Upper lobe of left lung (tissue), 6 donors: ENCODE data around the gene DRD4. TPM values are rescaled to one million over a fixed set of nuclear protein-coding genes. Genes with fewer than 3 reads are reported as not detected.

Experiments
- ATAC-seq, 2 donors: fragments of 200-7000 bp; cut with Tn5 transposase; one replicate each; pipeline ENCODE4 v1.9.1; 2022; ENCODE audit warnings: mild to moderate bottlenecking in 2 of 2, moderate library complexity in 2 of 2; ENCODE audit not compliant: low FRiP score in 2 of 2
- DNase-seq, 2 donors: peaks; one replicate each; pipeline ENCODE4 v3.0.0-alpha.2; 2019 to 2020
- H3K27ac ChIP-seq, 4 donors: fragments of 200-600 bp; sonication (generic); one replicate each; pipeline ENCODE4 v1.5.1; 2016 to 2019
- H3K27me3 ChIP-seq, 4 donors: fragments of 200-600 bp; sonication (generic); one replicate each; pipeline ENCODE4 v1.5.1; 2017 to 2019
- H3K36me3 ChIP-seq, 4 donors: fragments of 200-600 bp; sonication (generic); one replicate each; pipeline ENCODE4 v1.5.1; 2016 to 2019
- H3K4me1 ChIP-seq, 4 donors: fragments of 200-600 bp; sonication (generic); one replicate each; pipeline ENCODE4 v1.5.1; 2018 to 2019
- H3K4me3 ChIP-seq, 4 donors: fragments of 200-600 bp; sonication (generic); one replicate each; pipeline ENCODE4 v1.5.1; 2017 to 2019; ENCODE audit warnings: mild to moderate bottlenecking in 2 of 4, moderate library complexity in 1 of 4
- H3K9me3 ChIP-seq, 4 donors: fragments of 200-600 bp; sonication (generic); one replicate each; pipeline ENCODE4 v1.5.1; 2018 to 2019
- EP300 ChIP-seq, 4 donors: sonication (generic); formaldehyde crosslinking; IDR thresholded peaks; one replicate each; pipeline ENCODE4 v1.5.1; 2017; ENCODE audit warnings: antibody characterized with exemption in 4 of 4, control low read depth in 2 of 4
- POLR2A ChIP-seq, 4 donors: fragments of 450-650 bp; IDR thresholded peaks; one replicate each; pipeline ENCODE4 v1.5.1; 2016 to 2017; ENCODE audit warnings: antibody characterized with exemption in 4 of 4, mild to moderate bottlenecking in 2 of 4
- POLR2AphosphoS5 ChIP-seq, 2 donors: sonication (generic); formaldehyde crosslinking; IDR thresholded peaks; one replicate each; pipeline ENCODE4 v1.5.1; 2017; ENCODE audit warnings: antibody characterized with exemption in 2 of 2
- WGBS, 2 donors: methylation state at CpG; one replicate each; pipeline ENCODE4 v1.1.5; 2017 to 2018; 5-methylcytosine and 5-hydroxymethylcytosine counted together
- total RNA-seq, 6 donors: library from RNA; depleted of rRNA in 4 of 6; stranded (reverse); fragments of >200 nt in 4 of 6; gene quantifications; one replicate each; pipeline versions ENCODE4 v1.1.0 to v1.2.1, GENCODE V29; 2016 to 2021
- TF ChIP-seq, protein P1 (sequence below), 6 experiments: fragments of 450-650 bp in 4 of 6; fragments of 200-600 bp in 2 of 6; sonication (generic) in 2 of 6; IDR thresholded peaks; one replicate each; pipeline ENCODE4 v1.5.1; 2016 to 2019; ENCODE audit warnings: antibody characterized with exemption in 6 of 6
- donor health status: DM: no; HTN: no; CAD: no; lungs with moderate emphysema.
- donor health status: DM: no; HTN: yes; CAD: no; lungs with severe emphysema.

DRD4 gene
- total RNA-seq, 6 donors from 2014 or later, result 0.54 to 4.2 (median 1.5) TPM; not detected in 2

DNA sequence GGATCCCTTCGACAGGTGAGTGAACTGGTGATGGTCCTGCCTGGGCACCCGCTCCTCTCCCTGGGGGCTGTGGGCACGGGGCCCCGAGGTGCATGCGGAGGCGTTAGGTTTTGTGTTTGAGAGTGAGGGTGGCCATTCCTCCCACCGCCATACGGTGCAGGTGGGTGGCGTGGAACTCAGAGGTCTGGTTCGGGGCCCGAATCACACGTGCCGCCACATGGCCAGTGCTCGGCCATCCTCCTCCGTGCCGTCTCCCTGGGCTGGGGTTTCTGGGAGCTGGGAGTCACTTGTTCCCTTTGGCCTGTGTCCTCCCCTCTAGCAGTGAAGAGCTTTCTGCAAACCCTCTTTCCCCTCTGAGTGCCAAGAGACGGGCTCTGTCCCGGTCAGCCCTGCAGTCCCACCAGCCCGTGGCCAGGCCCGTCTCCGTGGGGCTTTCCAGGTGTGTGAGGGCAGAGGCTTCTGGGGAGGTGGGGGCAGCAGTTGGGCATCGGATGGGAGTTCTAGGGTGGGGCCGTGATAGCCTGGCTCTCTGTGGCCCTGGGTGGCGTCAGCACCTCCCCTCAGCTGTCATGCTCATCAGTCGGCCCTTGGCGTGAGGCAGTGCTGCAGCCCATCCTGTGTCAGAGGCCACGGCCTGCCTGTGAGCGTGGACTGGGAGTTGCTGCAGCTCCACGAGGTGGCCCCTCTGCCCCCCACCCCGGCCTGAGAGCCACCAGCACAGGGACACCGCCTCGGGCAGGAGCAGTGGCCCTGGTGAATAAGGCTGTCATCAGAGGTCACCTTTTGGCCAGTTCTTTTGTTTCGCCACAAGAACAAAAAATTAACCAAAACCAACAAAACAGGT lies 31.6 kb upstream of the DRD4 start:
- TF ChIP-seq, protein P1, sequence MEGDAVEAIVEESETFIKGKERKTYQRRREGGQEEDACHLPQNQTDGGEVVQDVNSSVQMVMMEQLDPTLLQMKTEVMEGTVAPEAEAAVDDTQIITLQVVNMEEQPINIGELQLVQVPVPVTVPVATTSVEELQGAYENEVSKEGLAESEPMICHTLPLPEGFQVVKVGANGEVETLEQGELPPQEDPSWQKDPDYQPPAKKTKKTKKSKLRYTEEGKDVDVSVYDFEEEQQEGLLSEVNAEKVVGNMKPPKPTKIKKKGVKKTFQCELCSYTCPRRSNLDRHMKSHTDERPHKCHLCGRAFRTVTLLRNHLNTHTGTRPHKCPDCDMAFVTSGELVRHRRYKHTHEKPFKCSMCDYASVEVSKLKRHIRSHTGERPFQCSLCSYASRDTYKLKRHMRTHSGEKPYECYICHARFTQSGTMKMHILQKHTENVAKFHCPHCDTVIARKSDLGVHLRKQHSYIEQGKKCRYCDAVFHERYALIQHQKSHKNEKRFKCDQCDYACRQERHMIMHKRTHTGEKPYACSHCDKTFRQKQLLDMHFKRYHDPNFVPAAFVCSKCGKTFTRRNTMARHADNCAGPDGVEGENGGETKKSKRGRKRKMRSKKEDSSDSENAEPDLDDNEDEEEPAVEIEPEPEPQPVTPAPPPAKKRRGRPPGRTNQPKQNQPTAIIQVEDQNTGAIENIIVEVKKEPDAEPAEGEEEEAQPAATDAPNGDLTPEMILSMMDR (IDR thresholded peaks at IDR 0.05), result no peak
- TF ChIP-seq EP300 (IDR thresholded peaks at IDR 0.05), result no peak
- no peak for TF ChIP-seq POLR2A (IDR thresholded peaks at IDR 0.05)
- no peak for TF ChIP-seq POLR2AphosphoS5 (IDR thresholded peaks at IDR 0.05)
- DNase-seq, result peak in 1 of 2 donors; percentile 68

GRCh38 chr11:606245-606644 lies 30.8 kb upstream of the DRD4 start:
- no peaks in the 10 kb centered on the region for H3K27me3 ChIP-seq
- peaks cover 67 to 100% (median 98%) of the 10 kb centered on the region in 4 donors for H3K36me3 ChIP-seq
- WGBS, 2 donors, result 72 to 93% methylated on average over 5 to 16 of the region's 19 CpGs
- ATAC-seq, result peak; percentile 47 to 67
- DNase-seq, result peak; percentile 79 to 90
- no peaks in the 10 kb centered on the region for H3K4me1 ChIP-seq
- H3K4me3 ChIP-seq, result no peak overlapping the region
- H3K9me3 ChIP-seq, result no peaks in the 10 kb centered on the region
- TF ChIP-seq POLR2A (IDR thresholded peaks at IDR 0.05) (no peak), EP300 (IDR thresholded peaks at IDR 0.05) (no peak), POLR2AphosphoS5 (IDR thresholded peaks at IDR 0.05) (no peak)
- TF ChIP-seq, protein P1 (IDR thresholded peaks at IDR 0.05), result no peak
- H3K27ac ChIP-seq, result no peak overlapping the region

More for the DNA sequence above, 31.6 kb upstream of the DRD4 start:
- no peak for ATAC-seq
- Histone ChIP-seq H3K36me3 (peaks cover 66 to 100% (median 96%) of the 10 kb centered on the region in 4 donors), H3K4me3 (no peak overlapping the region), H3K9me3 (no peaks in the 10 kb centered on the region), H3K27ac (no peak overlapping the region), H3K4me1 (no peaks in the 10 kb centered on the region), H3K27me3 (no peaks in the 10 kb centered on the region)
- 96 to 97% methylated on average over 14 to 32 of the region's 33 CpGs for WGBS, 2 donors

- peaks cover 65 to 100% (median 98%) of the 10 kb centered on the region in 4 donors for H3K36me3 ChIP-seq
- no peaks in the 10 kb centered on the region for H3K4me1 ChIP-seq
- no peak overlapping the region for H3K27ac ChIP-seq
- TF ChIP-seq POLR2AphosphoS5 (IDR thresholded peaks at IDR 0.05) (no peak), POLR2A (IDR thresholded peaks at IDR 0.05) (no peak), EP300 (IDR thresholded peaks at IDR 0.05) (no peak)
- TF ChIP-seq, protein P1 (IDR thresholded peaks at IDR 0.05), result no peak
- H3K27me3 ChIP-seq, result no peaks in the 10 kb centered on the region
- WGBS, 2 donors, result 91 to 93% methylated on average over 12 to 28 of the region's 35 CpGs
- DNase-seq, result peak in 1 of 2 donors; percentile 82
- H3K9me3 ChIP-seq, result no peaks in the 10 kb centered on the region
- ATAC-seq, result no peak
- H3K4me3 ChIP-seq, result no peak overlapping the region
Measured at GRCh38 chr11:607020-607780, 29.9 kb upstream of the DRD4 start.

GRCh38 chr11:607971-608659 lies 29.0 kb upstream of the DRD4 start:
- ATAC-seq, result no peak
- Histone ChIP-seq H3K4me1 (peaks cover under 1 to 5% (median 1%) of the 10 kb centered on the region in 4 donors), H3K27me3 (no peaks in the 10 kb centered on the region), H3K4me3 (no peak overlapping the region), H3K9me3 (no peaks in the 10 kb centered on the region), H3K36me3 (peaks cover 66 to 100% (median 98%) of the 10 kb centered on the region in 4 donors), H3K27ac (no peak overlapping the region)
- WGBS, 2 donors, result 94 to 97% methylated on average over 43 to 45 of the region's 45 CpGs
- no peak for TF ChIP-seq POLR2A (IDR thresholded peaks at IDR 0.05)
- TF ChIP-seq EP300 (IDR thresholded peaks at IDR 0.05), result no peak
- TF ChIP-seq, protein P1 (IDR thresholded peaks at IDR 0.05), result no peak
- no peak for TF ChIP-seq POLR2AphosphoS5 (IDR thresholded peaks at IDR 0.05)
- peak in 1 of 2 donors; percentile 79 for DNase-seq
